ENCODE data around the gene RAPGEF1. TPM values are rescaled to one million over a fixed set of nuclear protein-coding genes. Genes with fewer than 3 reads are reported as not detected.

RAPGEF1 gene
- polyA plus RNA-seq, 5 donors: 35.6 to 44.8 (median 40.5) TPM

- DNase-seq: no peak
These were observed 89.6 kb downstream of the RAPGEF1 start for GRCh38 chr9:131650254-131650653.

- DNase-seq: no peak
These were observed 90.2 kb downstream of the RAPGEF1 start for GRCh38 chr9:131649646-131650045.

- DNase-seq: no peak
These were observed 94.6 kb downstream of the RAPGEF1 start for GRCh38 chr9:131645078-131645776.

- no peak for DNase-seq
These were observed 97.3 kb downstream of the RAPGEF1 start for GRCh38 chr9:131642496-131643083.

GRCh38 chr9:131641618-131642495 lies 98.0 kb downstream of the RAPGEF1 start:
- DNase-seq: no peak

- DNase-seq: no peak
These were observed 99.3 kb downstream of the RAPGEF1 start for GRCh38 chr9:131640438-131641137.

GRCh38 chr9:131639769-131640437 lies 100.0 kb downstream of the RAPGEF1 start:
- DNase-seq: no peak

GRCh38 chr9:131636593-131636992 lies 103.3 kb downstream of the RAPGEF1 start:
- no peak for DNase-seq

GRCh38 chr9:131635892-131636291 lies 104.0 kb downstream of the RAPGEF1 start:
- no peak for DNase-seq

- DNase-seq: peak in 1 of 2 donors; percentile 51
These were observed 104.6 kb downstream of the RAPGEF1 start for GRCh38 chr9:131635285-131635684.

GRCh38 chr9:131633491-131634031 lies 106.3 kb downstream of the RAPGEF1 start:
- DNase-seq: no peak

GRCh38 chr9:131631306-131631705 lies 108.6 kb downstream of the RAPGEF1 start:
- no peak for DNase-seq

GRCh38 chr9:131630205-131630831 lies 109.6 kb downstream of the RAPGEF1 start:
- no peak for DNase-seq

- DNase-seq: no peak
These were observed 110.1 kb downstream of the RAPGEF1 start for GRCh38 chr9:131629825-131630204.

GRCh38 chr9:131629226-131629500 lies 110.7 kb downstream of the RAPGEF1 start:
- DNase-seq: no peak

- DNase-seq: no peak
These were observed 111.2 kb downstream of the RAPGEF1 start for GRCh38 chr9:131628459-131629225.

- DNase-seq: no peak
These were observed 112.0 kb downstream of the RAPGEF1 start for GRCh38 chr9:131627648-131628458.

GRCh38 chr9:131627326-131627647 lies 112.6 kb downstream of the RAPGEF1 start:
- DNase-seq: no peak

Measured in right lung (tissue), 5 donors.